HEK293T (cell line): ENCODE results near the gene ZC3H12C.

Experiments used
- BHLHE40 ChIP-seq: fragments of 450-650 bp; IDR thresholded peaks from 2 replicates; pipeline ENCODE4 v1.6.1; 2016; ENCODE audit warnings: mild to moderate bottlenecking, moderate library complexity, borderline replicate concordance
- CTBP1 ChIP-seq: fragments of 450-650 bp; IDR thresholded peaks from 2 replicates; pipeline ENCODE4 v1.6.1; 2016; ENCODE audit warnings: borderline replicate concordance
- FOXA1 ChIP-seq: fragments of 450-650 bp; IDR thresholded peaks from 2 replicates; pipeline ENCODE4 v1.6.1; 2016; ENCODE audit warnings: mild to moderate bottlenecking
- FOXK2 ChIP-seq: fragments of 450-650 bp; IDR thresholded peaks from 2 replicates; pipeline ENCODE4 v1.6.1; 2016; ENCODE audit warnings: mild to moderate bottlenecking
- FOXM1 ChIP-seq: fragments of 450-650 bp; IDR thresholded peaks from 2 replicates; pipeline ENCODE4 v1.6.1; 2017; ENCODE audit warnings: mild to moderate bottlenecking, borderline replicate concordance
- LEF1 ChIP-seq: fragments of 450-650 bp; IDR thresholded peaks from 2 replicates; pipeline ENCODE4 v1.6.1; 2017; ENCODE audit warnings: mild to moderate bottlenecking, borderline replicate concordance
- NFRKB ChIP-seq: fragments of 450-650 bp; IDR thresholded peaks from 2 replicates; pipeline ENCODE4 v1.6.1; 2016; ENCODE audit warnings: mild to moderate bottlenecking, moderate library complexity
- PKNOX1 ChIP-seq: fragments of 450-650 bp; IDR thresholded peaks from 2 replicates; pipeline ENCODE4 v1.6.1; 2016
- SUZ12 ChIP-seq: fragments of 450-650 bp; IDR thresholded peaks from 2 replicates; pipeline ENCODE4 v1.6.1; 2016; ENCODE audit warnings: mild to moderate bottlenecking
- TARDBP ChIP-seq: fragments of 450-650 bp; IDR thresholded peaks from 2 replicates; pipeline ENCODE4 v1.6.1; 2016

GRCh38 chr11:110174645-110175310 lies 81.6 kb downstream of the ZC3H12C start:
- TF ChIP-seq FOXA1 (no peak), CTBP1 (no peak), TARDBP (no peak), BHLHE40 (no peak), PKNOX1 (no peak), NFRKB (no peak), FOXK2 (no peak), SUZ12 (no peak), LEF1 (no peak), FOXM1 (no peak)
